GM12874 (cell line): Measurements from ENCODE around the gene DTYMK.
A peak's percentile ranks its signal among the peaks of the same experiment; 100 is the strongest.

ENCODE experiments used
- TF ChIP-seq, protein P1 (sequence below): IDR thresholded peaks from 2 replicates; pipeline ENCODE4 v1.5.1; 2011; ENCODE audit warnings: low read depth, mild to moderate bottlenecking, control low read depth, low read length, moderate library complexity; ENCODE audit not compliant: insufficient read depth

Gene DTYMK

DNA sequence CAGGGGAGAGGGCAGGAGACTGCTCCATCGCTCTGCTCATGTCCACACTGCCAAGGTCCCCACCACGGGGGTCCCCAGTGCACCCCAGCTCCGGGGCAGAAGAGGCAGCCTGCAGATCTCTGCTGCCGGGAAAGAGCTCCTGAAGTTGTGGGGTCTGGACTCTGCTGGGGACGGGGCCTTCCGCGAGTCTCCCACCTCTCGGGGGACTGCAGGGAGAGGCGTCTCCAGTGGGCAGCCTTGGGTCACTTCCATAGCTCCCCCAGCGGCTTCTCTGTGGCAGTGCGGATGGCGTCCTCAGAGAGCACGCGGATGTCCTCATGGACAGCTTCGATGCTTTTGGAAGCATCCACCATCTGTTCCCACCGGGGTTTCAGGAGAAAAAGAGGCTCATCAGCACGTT, 10.7 kb downstream of the DTYMK start:
- TF ChIP-seq, protein P1, sequence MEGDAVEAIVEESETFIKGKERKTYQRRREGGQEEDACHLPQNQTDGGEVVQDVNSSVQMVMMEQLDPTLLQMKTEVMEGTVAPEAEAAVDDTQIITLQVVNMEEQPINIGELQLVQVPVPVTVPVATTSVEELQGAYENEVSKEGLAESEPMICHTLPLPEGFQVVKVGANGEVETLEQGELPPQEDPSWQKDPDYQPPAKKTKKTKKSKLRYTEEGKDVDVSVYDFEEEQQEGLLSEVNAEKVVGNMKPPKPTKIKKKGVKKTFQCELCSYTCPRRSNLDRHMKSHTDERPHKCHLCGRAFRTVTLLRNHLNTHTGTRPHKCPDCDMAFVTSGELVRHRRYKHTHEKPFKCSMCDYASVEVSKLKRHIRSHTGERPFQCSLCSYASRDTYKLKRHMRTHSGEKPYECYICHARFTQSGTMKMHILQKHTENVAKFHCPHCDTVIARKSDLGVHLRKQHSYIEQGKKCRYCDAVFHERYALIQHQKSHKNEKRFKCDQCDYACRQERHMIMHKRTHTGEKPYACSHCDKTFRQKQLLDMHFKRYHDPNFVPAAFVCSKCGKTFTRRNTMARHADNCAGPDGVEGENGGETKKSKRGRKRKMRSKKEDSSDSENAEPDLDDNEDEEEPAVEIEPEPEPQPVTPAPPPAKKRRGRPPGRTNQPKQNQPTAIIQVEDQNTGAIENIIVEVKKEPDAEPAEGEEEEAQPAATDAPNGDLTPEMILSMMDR = no peak

DNA sequence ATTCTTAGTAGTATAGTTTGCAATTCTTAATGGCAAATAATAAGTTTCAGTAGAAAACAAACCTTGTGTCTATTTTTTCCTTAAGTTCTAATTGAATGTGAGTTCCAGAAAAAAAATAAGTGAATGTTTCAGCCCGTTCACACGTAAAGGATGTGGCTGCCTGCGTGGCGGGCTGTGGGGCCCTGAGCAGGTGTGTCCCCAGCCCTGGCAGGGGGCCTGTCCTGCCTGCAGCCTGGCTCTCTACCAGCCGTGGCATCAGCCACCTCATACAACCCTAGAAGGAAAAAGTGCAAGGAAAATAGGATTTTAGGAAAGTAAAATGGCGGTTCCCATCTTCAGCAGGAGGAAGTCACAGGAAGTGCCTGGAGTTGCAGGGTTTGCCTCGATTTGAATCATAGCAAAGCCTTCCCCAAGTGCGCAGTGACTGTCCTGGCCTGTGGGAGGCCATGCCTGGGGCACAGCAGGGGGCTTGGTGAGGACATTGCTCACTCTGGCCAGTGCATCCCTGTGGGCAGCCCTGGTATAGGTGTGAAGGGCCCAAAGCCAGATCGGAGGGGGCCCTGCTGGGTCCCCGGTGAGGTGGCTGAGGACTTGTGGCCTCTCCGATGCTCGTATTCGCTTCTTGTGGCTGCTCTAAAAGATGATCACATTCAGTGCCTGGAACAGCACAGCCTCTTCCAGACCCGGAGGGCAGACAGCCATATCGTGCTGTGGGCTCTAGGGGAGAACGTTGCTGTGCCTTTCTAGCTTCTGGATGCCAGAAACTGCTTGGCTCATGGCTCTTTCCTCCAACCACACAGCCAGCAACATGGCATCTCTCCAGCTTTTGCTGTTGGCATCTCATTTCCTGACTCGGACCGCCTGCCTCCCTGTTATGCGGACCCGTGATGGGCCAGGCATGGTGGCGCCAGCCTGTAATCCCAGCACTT, 12.6 kb downstream of the DTYMK start:
- TF ChIP-seq, protein P1 = 0 out of 2 replicates have a peak, but pooled peaks have one; percentile 4

DNA sequence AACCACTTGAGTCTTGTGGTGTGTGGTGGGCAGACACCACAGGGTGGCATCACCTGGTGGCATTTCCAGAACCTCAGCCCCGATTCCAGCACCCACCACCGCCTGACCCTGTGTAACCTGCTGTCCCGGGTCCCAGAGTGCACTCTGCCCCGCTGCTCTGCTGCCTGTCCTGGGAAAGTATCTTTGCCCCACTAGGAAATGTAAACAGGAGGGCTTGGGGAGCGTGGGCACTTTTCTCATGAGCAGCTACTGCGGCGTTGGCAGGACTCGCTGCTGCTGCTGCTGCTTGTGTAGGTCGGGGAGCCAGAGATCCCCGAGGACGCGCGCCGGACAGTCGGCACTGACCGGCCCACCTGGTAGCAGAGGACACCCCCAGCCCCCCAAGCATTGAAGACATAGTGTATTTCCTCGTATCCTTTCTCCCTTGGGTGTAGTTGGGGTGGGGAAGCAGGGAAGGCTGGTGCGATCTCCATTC, 13.4 kb downstream of the DTYMK start:
- TF ChIP-seq, protein P1 = no peak

DNA sequence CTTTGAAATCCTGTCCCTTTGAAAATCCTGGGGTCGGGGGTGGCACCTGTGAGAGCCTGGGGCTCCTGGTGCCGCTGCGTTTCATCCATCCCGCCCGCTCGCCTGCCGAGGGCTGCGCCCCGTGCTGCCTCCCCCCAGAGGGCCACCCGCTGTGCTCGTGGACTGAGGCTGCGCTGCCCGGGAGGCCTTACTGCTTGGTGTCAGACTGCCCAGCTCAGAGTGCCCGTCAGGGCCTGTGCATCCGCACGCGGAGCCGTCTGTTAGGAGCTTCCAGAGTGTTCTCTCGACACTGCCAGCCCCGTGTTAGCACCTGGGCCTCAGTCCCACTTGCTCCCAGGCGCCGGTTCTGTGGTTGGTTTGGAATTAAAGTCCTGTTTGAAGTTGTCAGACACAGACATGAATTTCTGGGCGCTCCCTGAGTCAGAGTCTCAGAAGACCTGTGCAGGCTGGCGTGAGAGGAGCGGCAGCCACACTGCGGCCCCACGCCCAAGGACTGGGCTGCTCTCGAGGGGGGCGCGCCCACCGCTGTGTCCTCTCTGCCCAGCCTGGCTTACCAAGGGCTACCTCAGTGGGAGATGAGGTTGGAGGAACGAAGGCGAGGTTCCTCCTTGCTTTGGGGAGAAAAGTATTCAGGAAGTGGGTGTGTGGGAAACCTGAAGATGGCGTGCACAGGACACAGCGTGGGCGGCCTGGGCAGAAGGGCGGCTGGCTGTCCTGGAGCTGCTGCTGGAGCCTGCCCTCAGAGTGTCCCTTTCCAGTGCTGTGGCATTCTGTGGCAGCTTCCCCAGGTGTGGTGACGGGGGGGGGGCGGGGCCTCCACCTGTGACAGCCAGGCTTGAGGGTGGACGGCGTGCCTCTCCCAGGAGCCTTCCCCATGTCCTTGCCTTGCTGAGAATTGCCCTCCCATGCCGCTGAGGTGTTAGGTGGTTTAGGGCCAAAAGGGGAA, 14.1 kb downstream of the DTYMK start:
- TF ChIP-seq, protein P1 = no peak

DNA sequence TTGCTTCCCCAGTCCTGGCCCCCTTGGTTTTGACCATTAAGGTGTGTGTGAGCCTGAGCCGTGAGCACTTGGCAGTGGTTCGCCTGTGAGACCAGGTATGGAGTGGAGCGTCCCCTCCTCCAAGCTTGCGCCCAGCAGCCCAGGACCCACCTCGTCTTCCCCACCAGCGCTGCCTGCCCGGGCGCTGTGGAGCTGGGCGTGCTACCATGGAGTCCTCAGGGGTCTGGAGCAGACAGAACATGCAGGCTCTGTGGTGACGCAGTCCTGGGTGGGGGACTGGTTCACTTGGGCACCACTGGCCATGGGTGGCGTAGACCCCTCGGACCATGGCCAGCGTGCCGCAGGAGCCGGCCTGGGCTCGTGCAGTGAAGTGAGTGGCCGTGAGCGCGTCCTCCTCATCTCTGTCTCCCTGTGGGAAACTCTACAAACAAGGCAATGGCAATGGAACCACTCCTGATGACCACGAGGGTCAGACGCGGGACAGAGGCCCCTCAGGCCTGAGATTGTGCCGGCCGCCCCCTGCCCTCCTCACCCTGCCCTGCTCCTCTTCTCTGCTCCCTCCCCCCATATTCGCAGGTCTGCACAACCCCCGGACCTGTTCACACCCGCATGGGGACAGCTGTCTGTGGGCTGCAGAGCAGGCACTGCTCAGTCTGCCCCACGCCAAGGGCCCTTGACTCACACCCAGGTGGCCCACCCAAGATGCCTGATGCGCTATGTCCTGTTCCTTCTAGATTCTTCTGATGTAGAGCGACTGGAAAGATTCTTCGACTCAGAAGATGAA, 15.0 kb downstream of the DTYMK start:
- TF ChIP-seq, protein P1 = no peak

DNA sequence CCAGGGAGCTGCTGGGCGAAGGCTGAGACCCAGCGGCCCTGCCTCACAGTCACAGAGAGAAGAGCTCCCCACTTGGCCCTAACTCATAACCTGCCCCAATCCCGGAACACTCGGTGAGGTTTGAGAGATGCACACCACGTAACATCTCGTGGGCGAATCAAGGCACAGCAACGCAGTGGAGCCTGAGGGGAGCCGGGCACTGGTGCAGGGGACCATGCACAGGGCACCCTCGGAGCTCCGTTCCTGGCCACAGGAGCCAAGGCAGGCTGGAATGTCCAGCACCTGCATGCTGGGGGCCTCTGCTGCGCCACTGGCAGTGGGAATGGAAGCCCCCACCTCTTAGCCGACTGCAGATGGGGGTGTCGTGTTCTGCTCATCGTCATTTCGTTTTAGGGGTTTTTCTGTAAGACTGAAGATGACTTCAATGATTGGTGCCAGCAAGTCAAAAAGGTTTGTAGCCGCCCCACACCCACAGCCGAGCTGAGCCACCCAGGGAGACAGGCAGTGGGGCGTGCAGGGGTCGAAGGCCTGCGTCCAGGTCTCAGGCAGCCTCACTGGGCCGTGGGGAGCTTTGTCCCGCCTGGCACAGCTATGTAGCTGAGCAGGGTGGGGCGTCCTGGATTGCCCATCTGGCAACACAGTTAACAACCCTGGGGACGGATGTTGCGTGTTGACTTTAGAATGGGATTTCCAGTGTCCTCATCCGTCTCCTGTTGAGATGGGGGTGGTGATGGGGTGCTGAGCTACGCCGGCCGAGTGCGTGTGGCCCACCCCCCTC, 16.1 kb downstream of the DTYMK start:
- TF ChIP-seq, protein P1 = no peak
